Panc1 (cell line): ENCODE results near the gene KCNA5. TPM values are rescaled to one million over a fixed set of nuclear protein-coding genes. Genes with fewer than 3 reads are reported as not detected.

Source experiments
- ATAC-seq: fragments of 200-7000 bp; cut with Tn5 transposase; 2 replicates; pipeline ENCODE4 v1.9.1; 2020; ENCODE audit warnings: mild to moderate bottlenecking, moderate library complexity
- BruUV-seq: library from RNA; stranded (reverse); fragments of 400-500 nt; replicated peaks from 2 replicates; lab custom pipeline; 2021; lab: Mats Ljungman, UMichigan
- CTCF ChIA-PET: fragments of 300-600 bp; sonication (Branson Sonifier 250); formaldehyde crosslinking; loops from one replicate; lab custom pipeline; 2022; ENCODE audit warnings: antibody characterized with exemption; lab: Charles Lee
- POLR2A ChIA-PET: fragments of 300-600 bp; sonication (Branson Sonifier 250); formaldehyde crosslinking; loops from one replicate; lab custom pipeline; 2022; ENCODE audit warnings: antibody characterized with exemption; lab: Charles Lee
- DNase-seq: peaks from one replicate; pipeline ENCODE4 v3.0.0-alpha.2; 2010; ENCODE audit warnings: low read depth, low spot score
- H3K27ac ChIP-seq: 2 replicates; pipeline ENCODE4 v1.5.1; 2011; ENCODE audit warnings: mild to moderate bottlenecking, low read length, inconsistent platforms
- H3K27me3 ChIP-seq: fragments of 200-500 bp; sonication (Bioruptor generic); 2 replicates; pipeline ENCODE4 v1.6.0; 2014; ENCODE audit warnings: low read length, inconsistent platforms; ENCODE audit not compliant: control insufficient read depth, insufficient read depth
- H3K36me3 ChIP-seq: fragments of 200-500 bp; sonication (Bioruptor generic); 2 replicates; pipeline ENCODE4 v1.5.1; 2014; ENCODE audit warnings: inconsistent platforms, mild to moderate bottlenecking, low read length, moderate library complexity; ENCODE audit not compliant: control insufficient read depth, insufficient read depth
- H3K4me1 ChIP-seq: 2 replicates; pipeline ENCODE4 v1.5.1; 2011; ENCODE audit warnings: inconsistent platforms, mild to moderate bottlenecking, low read length, moderate library complexity; ENCODE audit not compliant: control insufficient read depth, insufficient read depth
- H3K4me3 ChIP-seq, 2 experiments: 2 replicates each; pipeline ENCODE4 v1.5.1; 2011 to 2012; ENCODE audit warnings: low read depth in 2 of 2, low read length in 2 of 2, mild to moderate bottlenecking in 2 of 2, inconsistent platforms in 1 of 2, moderate library complexity in 1 of 2
- H3K9me3 ChIP-seq: fragments of 200-500 bp; sonication (Bioruptor generic); 2 replicates; pipeline ENCODE4 v1.5.1; 2014; ENCODE audit warnings: low read depth, mild to moderate bottlenecking, inconsistent platforms, low read length, moderate library complexity; ENCODE audit not compliant: control insufficient read depth, insufficient read depth
- CTCF ChIP-seq: fragments of 450-650 bp; IDR thresholded peaks from 2 replicates; pipeline ENCODE4 v1.5.1; 2017; ENCODE audit warnings: mild to moderate bottlenecking
- POLR2AphosphoS5 ChIP-seq: IDR thresholded peaks from 2 replicates; pipeline ENCODE4 v1.6.1; 2012; ENCODE audit warnings: mild to moderate bottlenecking, low read depth, low read length, moderate library complexity
- REST ChIP-seq, 2 experiments: IDR thresholded peaks; 2 replicates each; pipeline ENCODE4 v1.6.1; 2011 to 2012; ENCODE audit warnings: low read depth in 2 of 2, control low read depth in 1 of 2, low read length in 1 of 2, mild to moderate bottlenecking in 1 of 2, moderate library complexity in 1 of 2; ENCODE audit not compliant: insufficient read depth in 1 of 2
- SIN3A ChIP-seq: IDR thresholded peaks from 2 replicates; pipeline ENCODE4 v1.6.1; 2012; ENCODE audit warnings: low read depth, mild to moderate bottlenecking, low read length, moderate library complexity, borderline replicate concordance; ENCODE audit not compliant: insufficient read depth
- TCF7L2 ChIP-seq: IDR thresholded peaks from 2 replicates; pipeline ENCODE4 v1.6.1; 2011; ENCODE audit warnings: mild to moderate bottlenecking, low read depth, low read length, inconsistent platforms
- in situ Hi-C: cut with HindIII; loops from 2 replicates; pipeline ENCODE4 v1.10.0; 2016; ENCODE audit warnings: low sequenced_read_pairs, low pct_unique_long_range_greater_than_20kb
- intact Hi-C: fragments of 100-400 bp; cut with micrococcal nuclease; formaldehyde crosslinking; loops from one replicate; pipeline ENCODE4 v1.10.0; 2022; ENCODE audit not compliant: unreplicated experiment
- total RNA-seq: library from RNA; stranded (reverse); gene quantifications from one replicate; pipeline ENCODE4 v1.2.1, GENCODE V29; 2021; ENCODE audit not compliant: unreplicated experiment

KCNA5 gene
- total RNA-seq, 1 experiment from 2014 or later = not detected

GRCh38 chr12:5051334-5051733 is 7.7 kb downstream of the KCNA5 start:
- DNase-seq (no peak), ATAC-seq (no peak)
- H3K27ac ChIP-seq = no peak overlapping the region
- H3K36me3 ChIP-seq = no peaks in the 10 kb centered on the region
- H3K27me3 ChIP-seq = peaks cover 2% of the 10 kb centered on the region; the same call in 1 of the 2 replicates
- no peaks in the 10 kb centered on the region for H3K9me3 ChIP-seq
- H3K4me1 ChIP-seq = no peaks in the 10 kb centered on the region
- POLR2A ChIA-PET = no interaction called here
- H3K4me3 ChIP-seq = no peak overlapping the region
- intact Hi-C loops (no loop called here), in situ Hi-C loops (no loop called here)
- TF ChIP-seq CTCF = no peak
- no peak for TF ChIP-seq POLR2AphosphoS5
- TF ChIP-seq SIN3A = no peak
- no peak for TF ChIP-seq TCF7L2
- TF ChIP-seq REST (IDR thresholded peaks at IDR 0.05; ENCODE audit: insufficient read depth in 1 of 2, low read depth in 2 of 2, low read length in 1 of 2) = no peak
- no TSS peak for BruUV-seq
- CTCF ChIA-PET = no interaction called here

- Histone ChIP-seq H3K27ac (no peak overlapping the region), H3K4me3 (no peak overlapping the region), H3K27me3 (no peaks in the 10 kb centered on the region; the same call in 1 of the 2 replicates), H3K36me3 (no peaks in the 10 kb centered on the region), H3K9me3 (no peaks in the 10 kb centered on the region), H3K4me1 (no peaks in the 10 kb centered on the region)
- no TSS peak for BruUV-seq
- ChIA-PET POLR2A (no interaction called here), CTCF (no interaction called here)
- in situ Hi-C loops (no loop called here), intact Hi-C loops (no loop called here)
- DNase-seq = no peak
- TF ChIP-seq REST (IDR thresholded peaks at IDR 0.05; ENCODE audit: insufficient read depth in 1 of 2, low read depth in 2 of 2, low read length in 1 of 2) = no peak
- no peak for TF ChIP-seq POLR2AphosphoS5
- no peak for TF ChIP-seq SIN3A
- TF ChIP-seq TCF7L2 = no peak
- TF ChIP-seq CTCF = no peak
- ATAC-seq = no peak
Observed at GRCh38 chr12:5051913-5052312, 8.2 kb downstream of the KCNA5 start.
